ENCODE results near the gene NT5C1B.

NT5C1B gene

GRCh38 chr2:18527326-18527725 lies 62.0 kb downstream of the NT5C1B start:
- no peaks in the 10 kb centered on the region for H3K4me1 ChIP-seq (ENCODE audit: control insufficient read depth in 2 of 2, insufficient read depth in 1 of 2, low read depth in 1 of 2, low read length in 2 of 2)
- H3K18ac ChIP-seq (ENCODE audit: low read length) = no peak overlapping the region
- no peak overlapping the region for H2BK120ac ChIP-seq (ENCODE audit: low read depth, low read length)
- no peak overlapping the region for H3K27ac ChIP-seq (replicated peaks; ENCODE audit: low read length)
- peaks cover 0 to 33% (median 0%) of the 10 kb centered on the region in 3 experiments for H3K27me3 ChIP-seq (ENCODE audit: control insufficient read depth in 3 of 3, insufficient read depth in 3 of 3, low read depth in 1 of 3, low read length in 3 of 3)
- no peak overlapping the region for H2BK5ac ChIP-seq (ENCODE audit: low read length)
- H2AK5ac ChIP-seq (ENCODE audit: low read depth, low read length) = no peak overlapping the region
- H3K36me3 ChIP-seq (replicated peaks in 1 of 2; ENCODE audit: control insufficient read depth in 2 of 2, insufficient read depth in 2 of 2, low read length in 2 of 2) = no peaks in the 10 kb centered on the region
- no peaks in the 10 kb centered on the region for H3K9me3 ChIP-seq (replicated peaks in 1 of 2; ENCODE audit: control insufficient read depth in 2 of 2, insufficient read depth in 1 of 2, low read depth in 1 of 2, low read length in 2 of 2)
- H2AFZ ChIP-seq (ENCODE audit: low read length) = no peak overlapping the region
- no peaks in the 10 kb centered on the region for H3K79me1 ChIP-seq (ENCODE audit: low read depth, low read length)
- H3K4me2 ChIP-seq (ENCODE audit: insufficient read depth, low read length, poor library complexity, severe bottlenecking) = no peak overlapping the region
- no peak overlapping the region for H3K14ac ChIP-seq (ENCODE audit: low read length)
- no peak overlapping the region for H3K4ac ChIP-seq (ENCODE audit: low read length)
- no peak overlapping the region for H3K4me3 ChIP-seq (ENCODE audit: low read length in 2 of 2)
- no peak overlapping the region for H3K9ac ChIP-seq (ENCODE audit: low read depth, low read length, poor library complexity)
- no peak overlapping the region for H3K23ac ChIP-seq (ENCODE audit: low read depth, low read length, poor library complexity)
- H4K8ac ChIP-seq (ENCODE audit: low read depth, low read length) = no peak overlapping the region
- no peak overlapping the region for H2BK15ac ChIP-seq (ENCODE audit: low read length)
- no CpG with 5 or more reads among the region's 2 CpGs for WGBS, 2 donors (ENCODE audit: extremely low coverage in 2 of 2, insufficient read length in 2 of 2, insufficient replicate concordance in 1 of 2)
- H2BK12ac ChIP-seq (ENCODE audit: low read length) = no peak overlapping the region
- DNase-seq (ENCODE audit: low spot score) = no peak
- H4K91ac ChIP-seq (ENCODE audit: low read depth, low read length, poor library complexity) = no peak overlapping the region

- Histone ChIP-seq H4K8ac (ENCODE audit: low read depth, low read length) (no peak overlapping the region), H3K27ac (replicated peaks; ENCODE audit: low read length) (no peak overlapping the region), H4K91ac (ENCODE audit: low read depth, low read length, poor library complexity) (no peak overlapping the region), H3K23ac (ENCODE audit: low read depth, low read length, poor library complexity) (no peak overlapping the region), H2BK5ac (ENCODE audit: low read length) (no peak overlapping the region), H3K4me2 (ENCODE audit: insufficient read depth, low read length, poor library complexity, severe bottlenecking) (no peak overlapping the region), H3K14ac (ENCODE audit: low read length) (no peak overlapping the region), H3K4me1 (ENCODE audit: control insufficient read depth in 2 of 2, insufficient read depth in 1 of 2, low read depth in 1 of 2, low read length in 2 of 2) (no peaks in the 10 kb centered on the region), H3K79me1 (ENCODE audit: low read depth, low read length) (no peaks in the 10 kb centered on the region), H3K18ac (ENCODE audit: low read length) (no peak overlapping the region), H2AK5ac (ENCODE audit: low read depth, low read length) (no peak overlapping the region), H3K36me3 (replicated peaks in 1 of 2; ENCODE audit: control insufficient read depth in 2 of 2, insufficient read depth in 2 of 2, low read length in 2 of 2) (no peaks in the 10 kb centered on the region), H2BK15ac (ENCODE audit: low read length) (no peak overlapping the region), H3K4ac (ENCODE audit: low read length) (no peak overlapping the region), H3K4me3 (ENCODE audit: low read length in 2 of 2) (no peak overlapping the region), H3K9me3 (replicated peaks in 1 of 2; ENCODE audit: control insufficient read depth in 2 of 2, insufficient read depth in 1 of 2, low read depth in 1 of 2, low read length in 2 of 2) (no peaks in the 10 kb centered on the region), H2AFZ (ENCODE audit: low read length) (no peak overlapping the region), H3K9ac (ENCODE audit: low read depth, low read length, poor library complexity) (no peak overlapping the region), H2BK120ac (ENCODE audit: low read depth, low read length) (no peak overlapping the region), H3K27me3 (ENCODE audit: control insufficient read depth in 3 of 3, insufficient read depth in 3 of 3, low read depth in 1 of 3, low read length in 3 of 3) (peaks cover 0 to 34% (median 0%) of the 10 kb centered on the region in 3 experiments), H2BK12ac (ENCODE audit: low read length) (no peak overlapping the region)
- WGBS, 2 donors (ENCODE audit: extremely low coverage in 2 of 2, insufficient read length in 2 of 2, insufficient replicate concordance in 1 of 2) = no CpG with 5 or more reads among the region's 7 CpGs
- no peak for DNase-seq (ENCODE audit: low spot score)
These were observed 62.9 kb downstream of the NT5C1B start for GRCh38 chr2:18526429-18526828.

- no peak for DNase-seq (ENCODE audit: low spot score)
- Histone ChIP-seq H3K4me3 (ENCODE audit: low read length in 2 of 2) (no peak overlapping the region), H3K4me1 (ENCODE audit: control insufficient read depth in 2 of 2, insufficient read depth in 1 of 2, low read depth in 1 of 2, low read length in 2 of 2) (peaks cover 0 to under 1% of the 10 kb centered on the region in 2 donors), H3K27me3 (ENCODE audit: control insufficient read depth in 3 of 3, insufficient read depth in 3 of 3, low read depth in 1 of 3, low read length in 3 of 3) (peaks cover 0 to 34% (median 0%) of the 10 kb centered on the region in 3 experiments), H3K9ac (ENCODE audit: low read depth, low read length, poor library complexity) (no peak overlapping the region), H2AFZ (ENCODE audit: low read length) (no peak overlapping the region), H2BK120ac (ENCODE audit: low read depth, low read length) (no peak overlapping the region), H3K14ac (ENCODE audit: low read length) (no peak overlapping the region), H2BK15ac (ENCODE audit: low read length) (no peak overlapping the region), H4K8ac (ENCODE audit: low read depth, low read length) (no peak overlapping the region), H2AK5ac (ENCODE audit: low read depth, low read length) (no peak overlapping the region), H3K9me3 (replicated peaks in 1 of 2; ENCODE audit: control insufficient read depth in 2 of 2, insufficient read depth in 1 of 2, low read depth in 1 of 2, low read length in 2 of 2) (no peaks in the 10 kb centered on the region), H3K27ac (replicated peaks; ENCODE audit: low read length) (no peak overlapping the region), H3K4ac (ENCODE audit: low read length) (no peak overlapping the region), H3K36me3 (replicated peaks in 1 of 2; ENCODE audit: control insufficient read depth in 2 of 2, insufficient read depth in 2 of 2, low read length in 2 of 2) (no peaks in the 10 kb centered on the region), H3K23ac (ENCODE audit: low read depth, low read length, poor library complexity) (no peak overlapping the region), H3K4me2 (ENCODE audit: insufficient read depth, low read length, poor library complexity, severe bottlenecking) (no peak overlapping the region), H4K91ac (ENCODE audit: low read depth, low read length, poor library complexity) (no peak overlapping the region), H2BK12ac (ENCODE audit: low read length) (no peak overlapping the region), H3K18ac (ENCODE audit: low read length) (no peak overlapping the region), H2BK5ac (ENCODE audit: low read length) (no peak overlapping the region), H3K79me1 (ENCODE audit: low read depth, low read length) (no peaks in the 10 kb centered on the region)
- no CpG with 5 or more reads among the region's 3 CpGs for WGBS, 2 donors (ENCODE audit: extremely low coverage in 2 of 2, insufficient read length in 2 of 2, insufficient replicate concordance in 1 of 2)
These were observed 63.5 kb downstream of the NT5C1B start for GRCh38 chr2:18525852-18526251.

- H2BK5ac ChIP-seq (ENCODE audit: low read length) = no peak overlapping the region
- no peak overlapping the region for H2BK15ac ChIP-seq (ENCODE audit: low read length)
- no peak overlapping the region for H4K8ac ChIP-seq (ENCODE audit: low read depth, low read length)
- H3K4me3 ChIP-seq (ENCODE audit: low read length in 2 of 2) = no peak overlapping the region
- no CpG with 5 or more reads among the region's 2 CpGs for WGBS, 2 donors (ENCODE audit: extremely low coverage in 2 of 2, insufficient read length in 2 of 2, insufficient replicate concordance in 1 of 2)
- no peaks in the 10 kb centered on the region for H3K9me3 ChIP-seq (replicated peaks in 1 of 2; ENCODE audit: control insufficient read depth in 2 of 2, insufficient read depth in 1 of 2, low read depth in 1 of 2, low read length in 2 of 2)
- H2BK120ac ChIP-seq (ENCODE audit: low read depth, low read length) = no peak overlapping the region
- no peak overlapping the region for H3K27ac ChIP-seq (replicated peaks; ENCODE audit: low read length)
- no peaks in the 10 kb centered on the region for H3K79me1 ChIP-seq (ENCODE audit: low read depth, low read length)
- H3K4me2 ChIP-seq (ENCODE audit: insufficient read depth, low read length, poor library complexity, severe bottlenecking) = no peak overlapping the region
- H3K14ac ChIP-seq (ENCODE audit: low read length) = no peak overlapping the region
- no peak overlapping the region for H3K4ac ChIP-seq (ENCODE audit: low read length)
- H2BK12ac ChIP-seq (ENCODE audit: low read length) = no peak overlapping the region
- no peak overlapping the region for H4K91ac ChIP-seq (ENCODE audit: low read depth, low read length, poor library complexity)
- H3K4me1 ChIP-seq (ENCODE audit: control insufficient read depth in 2 of 2, insufficient read depth in 1 of 2, low read depth in 1 of 2, low read length in 2 of 2) = peaks cover 0 to 2% of the 10 kb centered on the region in 2 donors
- no peaks in the 10 kb centered on the region for H3K36me3 ChIP-seq (replicated peaks in 1 of 2; ENCODE audit: control insufficient read depth in 2 of 2, insufficient read depth in 2 of 2, low read length in 2 of 2)
- no peak overlapping the region for H2AK5ac ChIP-seq (ENCODE audit: low read depth, low read length)
- no peak overlapping the region for H3K23ac ChIP-seq (ENCODE audit: low read depth, low read length, poor library complexity)
- no peak for DNase-seq (ENCODE audit: low spot score)
- H2AFZ ChIP-seq (ENCODE audit: low read length) = no peak overlapping the region
- no peak overlapping the region for H3K9ac ChIP-seq (ENCODE audit: low read depth, low read length, poor library complexity)
- H3K18ac ChIP-seq (ENCODE audit: low read length) = no peak overlapping the region
- peaks cover 0 to 34% (median 0%) of the 10 kb centered on the region in 3 experiments for H3K27me3 ChIP-seq (ENCODE audit: control insufficient read depth in 3 of 3, insufficient read depth in 3 of 3, low read depth in 1 of 3, low read length in 3 of 3)
These were observed 64.1 kb downstream of the NT5C1B start for GRCh38 chr2:18525236-18525635.

Measured in neuronal stem cell (in vitro differentiated cells).